BE2C (cell line): ENCODE results near the gene DCBLD2.

Source experiments
- DNase-seq: peaks from one replicate; pipeline ENCODE4 v3.0.0-alpha.2; 2020
- H3K27me3 ChIP-seq: fragments of 250-450 bp; sonication (Bioruptor Pico); 2 replicates; pipeline ENCODE4 v1.5.1; 2020; ENCODE audit warnings: mild to moderate bottlenecking
- H3K36me3 ChIP-seq: fragments of 250-450 bp; sonication (Bioruptor Pico); 2 replicates; pipeline ENCODE4 v1.5.1; 2020; ENCODE audit warnings: mild to moderate bottlenecking
- H3K4me1 ChIP-seq: fragments of 250-450 bp; sonication (Bioruptor Pico); 2 replicates; pipeline ENCODE4 v1.5.1; 2020
- H3K4me3 ChIP-seq: 2 replicates; pipeline ENCODE4 v1.5.1; 2011; ENCODE audit warnings: low read depth, low read length
- H3K9me3 ChIP-seq: fragments of 250-450 bp; sonication (Bioruptor Pico); 2 replicates; pipeline ENCODE4 v1.5.1; 2020
- TF ChIP-seq, protein P1 (sequence below): IDR thresholded peaks from 2 replicates; pipeline ENCODE4 v1.5.1; 2012; ENCODE audit warnings: mild to moderate bottlenecking, low read depth, low read length

DCBLD2 gene

DNA sequence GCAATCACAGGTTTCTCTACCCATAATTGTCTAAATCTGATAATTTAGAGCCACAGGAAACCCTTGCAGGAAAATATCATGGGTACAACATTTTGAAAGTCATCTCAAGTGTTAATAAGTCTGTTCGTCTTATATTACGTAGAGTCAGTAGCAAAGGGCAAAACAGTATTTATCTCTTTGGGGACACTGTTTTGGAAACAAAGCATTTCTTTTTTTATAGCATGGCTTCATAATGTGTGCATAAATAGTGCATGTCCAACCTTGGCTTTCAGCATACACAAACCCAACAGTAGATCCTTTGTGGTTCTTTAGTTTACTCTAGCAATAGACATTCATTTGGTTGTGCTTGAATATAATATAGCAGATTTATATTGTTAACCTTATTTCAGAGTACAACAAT lies 114.3 kb downstream of the DCBLD2 start:
- no peak overlapping the region for H3K4me3 ChIP-seq
- peaks cover 12% of the 10 kb centered on the region for H3K4me1 ChIP-seq
- H3K9me3 ChIP-seq = no peaks in the 10 kb centered on the region
- no peaks in the 10 kb centered on the region for H3K27me3 ChIP-seq
- DNase-seq = no peak
- TF ChIP-seq, protein P1, sequence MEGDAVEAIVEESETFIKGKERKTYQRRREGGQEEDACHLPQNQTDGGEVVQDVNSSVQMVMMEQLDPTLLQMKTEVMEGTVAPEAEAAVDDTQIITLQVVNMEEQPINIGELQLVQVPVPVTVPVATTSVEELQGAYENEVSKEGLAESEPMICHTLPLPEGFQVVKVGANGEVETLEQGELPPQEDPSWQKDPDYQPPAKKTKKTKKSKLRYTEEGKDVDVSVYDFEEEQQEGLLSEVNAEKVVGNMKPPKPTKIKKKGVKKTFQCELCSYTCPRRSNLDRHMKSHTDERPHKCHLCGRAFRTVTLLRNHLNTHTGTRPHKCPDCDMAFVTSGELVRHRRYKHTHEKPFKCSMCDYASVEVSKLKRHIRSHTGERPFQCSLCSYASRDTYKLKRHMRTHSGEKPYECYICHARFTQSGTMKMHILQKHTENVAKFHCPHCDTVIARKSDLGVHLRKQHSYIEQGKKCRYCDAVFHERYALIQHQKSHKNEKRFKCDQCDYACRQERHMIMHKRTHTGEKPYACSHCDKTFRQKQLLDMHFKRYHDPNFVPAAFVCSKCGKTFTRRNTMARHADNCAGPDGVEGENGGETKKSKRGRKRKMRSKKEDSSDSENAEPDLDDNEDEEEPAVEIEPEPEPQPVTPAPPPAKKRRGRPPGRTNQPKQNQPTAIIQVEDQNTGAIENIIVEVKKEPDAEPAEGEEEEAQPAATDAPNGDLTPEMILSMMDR = no peak
- H3K36me3 ChIP-seq = peaks cover 41% of the 10 kb centered on the region

DNA sequence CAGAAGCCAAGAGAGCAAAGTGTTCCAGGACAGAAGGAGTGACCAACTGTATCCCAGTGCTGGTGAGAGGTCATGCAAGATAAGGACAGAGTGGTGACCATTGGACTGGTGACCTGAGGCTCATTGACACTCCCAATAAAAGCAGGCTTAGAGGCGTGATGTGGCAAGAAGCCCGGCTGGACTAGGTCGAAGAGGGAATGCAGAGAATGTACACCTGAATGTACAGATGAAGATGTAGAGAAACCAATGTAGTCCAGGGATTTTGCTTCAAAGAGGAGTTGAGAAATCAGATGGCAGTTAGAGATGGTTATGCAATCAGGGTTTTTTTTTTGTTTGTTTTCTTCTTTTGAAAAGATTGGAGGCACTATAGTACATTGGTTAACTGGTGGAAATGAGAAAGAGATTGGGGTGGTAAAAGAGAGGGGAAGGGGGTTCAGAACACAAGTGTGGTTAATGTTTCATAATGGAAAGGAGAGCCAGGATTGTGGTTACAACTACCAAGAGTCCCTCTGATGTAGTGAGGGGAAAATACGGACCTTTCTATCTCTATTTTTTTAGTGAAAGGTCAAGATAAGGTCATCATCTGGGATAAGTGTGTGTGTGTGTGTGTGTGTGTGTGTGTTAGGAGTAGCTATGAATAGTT lies 115.0 kb downstream of the DCBLD2 start:
- no peak for DNase-seq
- peaks cover 12% of the 10 kb centered on the region for H3K4me1 ChIP-seq
- TF ChIP-seq, protein P1 = no peak
- H3K9me3 ChIP-seq = no peaks in the 10 kb centered on the region
- peaks cover 38% of the 10 kb centered on the region for H3K36me3 ChIP-seq
- H3K4me3 ChIP-seq = no peak overlapping the region
- H3K27me3 ChIP-seq = no peaks in the 10 kb centered on the region

DNA sequence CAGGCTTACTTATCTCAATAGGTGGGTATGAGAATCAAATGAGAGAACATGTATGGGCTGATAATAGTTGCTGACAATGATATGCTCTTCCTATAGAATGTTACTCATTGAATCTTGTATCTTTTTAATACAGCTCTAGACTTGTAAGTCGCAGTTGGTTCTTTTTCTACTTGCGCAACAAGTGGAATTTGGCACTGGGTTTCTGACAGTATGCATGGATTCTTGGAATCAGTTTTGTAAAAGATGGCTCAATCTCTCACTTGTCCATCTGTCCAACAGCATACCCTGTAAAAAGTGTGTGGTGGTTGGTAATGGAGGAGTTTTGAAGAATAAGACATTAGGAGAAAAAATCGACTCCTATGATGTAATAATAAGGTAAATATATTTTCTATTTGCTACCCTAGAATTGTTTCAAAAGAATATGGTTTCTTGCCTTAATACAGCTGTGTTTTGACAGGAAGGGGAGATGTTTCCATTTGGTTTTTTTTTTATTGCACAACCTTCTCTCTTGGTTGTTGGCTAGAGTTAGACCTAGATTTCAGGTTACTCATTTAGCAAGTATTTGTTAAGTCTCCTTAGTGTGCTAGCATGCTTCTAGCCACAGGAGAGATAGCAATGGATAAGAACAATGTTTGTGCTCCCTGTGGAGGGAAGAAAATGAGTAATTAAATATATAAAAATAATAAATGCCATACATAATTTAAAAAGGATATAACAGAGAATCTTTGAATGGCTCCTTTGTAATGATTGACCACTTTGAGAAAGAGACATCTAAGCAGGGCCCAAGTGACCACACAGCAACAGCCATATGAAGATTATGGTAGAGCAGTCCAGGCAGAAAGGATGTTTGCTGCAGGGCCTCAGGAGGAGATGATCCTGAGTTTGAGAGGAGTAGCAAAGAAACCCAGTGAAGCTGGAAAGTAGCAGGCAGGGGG lies 116.6 kb downstream of the DCBLD2 start:
- TF ChIP-seq, protein P1 = no peak
- H3K4me3 ChIP-seq = no peak overlapping the region
- H3K27me3 ChIP-seq = no peaks in the 10 kb centered on the region
- H3K4me1 ChIP-seq = peaks cover 12% of the 10 kb centered on the region
- no peak for DNase-seq
- H3K36me3 ChIP-seq = peaks cover 44% of the 10 kb centered on the region
- H3K9me3 ChIP-seq = no peaks in the 10 kb centered on the region

DNA sequence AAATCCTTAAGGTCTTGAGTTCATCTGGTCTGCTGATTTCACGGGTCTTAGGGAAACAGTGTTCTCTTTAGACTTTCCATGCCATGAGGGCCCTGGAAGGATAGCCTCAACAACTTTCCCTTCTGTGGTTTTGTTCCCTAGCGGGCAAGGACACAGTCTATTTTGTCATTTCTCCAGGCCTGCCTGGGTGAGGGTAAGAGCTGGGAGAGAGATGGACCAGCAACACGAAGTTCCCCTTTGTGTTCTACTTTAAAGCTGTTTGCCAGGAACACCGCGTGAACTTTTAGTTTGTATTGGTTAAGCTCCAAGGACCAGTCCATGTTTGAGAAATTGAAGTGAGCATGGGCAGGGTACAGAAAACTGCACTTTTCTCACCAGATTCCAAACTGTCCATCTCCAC lies 117.5 kb downstream of the DCBLD2 start:
- no peaks in the 10 kb centered on the region for H3K27me3 ChIP-seq
- H3K4me3 ChIP-seq = no peak overlapping the region
- peaks cover 46% of the 10 kb centered on the region for H3K36me3 ChIP-seq
- TF ChIP-seq, protein P1 = no peak
- peaks cover 12% of the 10 kb centered on the region for H3K4me1 ChIP-seq
- H3K9me3 ChIP-seq = no peaks in the 10 kb centered on the region
- DNase-seq = no peak

DNA sequence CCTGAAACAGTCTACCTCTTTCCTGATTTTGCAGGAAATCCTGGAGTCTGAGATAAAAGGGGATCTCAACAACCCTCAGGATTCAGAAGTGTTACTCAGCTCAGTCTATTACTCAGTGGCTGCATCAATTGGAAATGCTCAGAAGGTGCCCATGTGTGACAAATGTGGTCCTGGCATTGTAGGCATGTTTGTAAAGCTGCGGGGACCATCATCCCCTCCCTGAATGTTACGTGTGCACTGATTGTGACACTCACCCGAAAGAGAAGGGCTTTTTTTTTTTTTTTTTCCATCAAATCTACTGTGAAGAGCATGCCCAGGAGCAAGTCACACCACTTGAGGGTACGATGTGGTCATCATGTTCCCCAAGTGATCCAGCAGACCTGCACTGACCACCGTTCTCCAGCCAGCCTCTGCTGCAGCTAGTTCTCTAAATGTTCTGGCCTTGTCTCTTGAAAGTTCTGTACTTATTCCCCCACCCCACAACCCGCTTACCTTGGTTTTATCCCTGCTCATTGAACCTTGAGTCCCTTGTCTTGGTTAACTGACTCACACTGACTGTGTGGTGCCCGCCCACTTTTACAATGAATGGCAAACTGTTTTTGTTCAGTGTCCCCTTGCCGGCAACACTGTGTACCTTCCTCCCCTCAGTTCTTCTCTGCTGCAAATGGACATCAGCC lies 118.5 kb downstream of the DCBLD2 start:
- Histone ChIP-seq H3K9me3 (no peaks in the 10 kb centered on the region), H3K4me1 (peaks cover 4% of the 10 kb centered on the region; the same call in 1 of the 2 replicates), H3K4me3 (no peak overlapping the region), H3K36me3 (peaks cover 54% of the 10 kb centered on the region), H3K27me3 (no peaks in the 10 kb centered on the region)
- TF ChIP-seq, protein P1 = no peak
- no peak for DNase-seq
